Liver (tissue), 9 donors: Measurements from ENCODE around the gene MBD4. TPM values are rescaled to one million over a fixed set of nuclear protein-coding genes. Genes with fewer than 3 reads are reported as not detected.
A peak's percentile ranks its signal among the peaks of the same experiment; 100 is the strongest.

Experiments used
- DNase-seq: peaks from one replicate; pipeline ENCODE4 v3.0.0-alpha.2; 2017; ENCODE audit warnings: low spot score
- H3K27ac ChIP-seq, 2 donors: one replicate each; pipeline ENCODE4 v1.7.0; 2013; ENCODE audit warnings: inconsistent platforms in 2 of 2, low read length in 2 of 2, control low read depth in 1 of 2, low read depth in 1 of 2, mild to moderate bottlenecking in 1 of 2
- H3K27me3 ChIP-seq, 4 donors: one replicate each; pipeline versions ENCODE4 v1.6.1 to v1.7.0; 2013; ENCODE audit warnings: low read length in 3 of 4, inconsistent platforms in 1 of 4, mild to moderate bottlenecking in 1 of 4, moderate library complexity in 1 of 4; ENCODE audit not compliant: control insufficient read depth in 4 of 4, insufficient read depth in 4 of 4
- H3K36me3 ChIP-seq, 4 donors: one replicate each; pipeline versions ENCODE4 v1.6.1 to v1.7.0; 2013; ENCODE audit warnings: low read length in 3 of 4, mild to moderate bottlenecking in 3 of 4, low read depth in 1 of 4, moderate library complexity in 1 of 4; ENCODE audit not compliant: control insufficient read depth in 4 of 4, insufficient read depth in 3 of 4
- H3K4me1 ChIP-seq, 4 donors: one replicate each; pipeline versions ENCODE4 v1.6.1 to v1.7.0; 2013; ENCODE audit warnings: low read length in 3 of 4, mild to moderate bottlenecking in 3 of 4, moderate library complexity in 1 of 4; ENCODE audit not compliant: control insufficient read depth in 4 of 4, insufficient read depth in 4 of 4
- H3K4me3 ChIP-seq, 3 donors: one replicate each; pipeline versions ENCODE4 v1.6.1 to v1.7.0; 2013; ENCODE audit warnings: low read length in 3 of 3, control low read depth in 1 of 3, low read depth in 1 of 3, mild to moderate bottlenecking in 1 of 3
- H3K9ac ChIP-seq, 2 donors: one replicate each; pipeline ENCODE4 v1.7.0; 2013; ENCODE audit warnings: low read length in 2 of 2, mild to moderate bottlenecking in 2 of 2, moderate library complexity in 2 of 2, control low read depth in 1 of 2, low read depth in 1 of 2
- H3K9me3 ChIP-seq, 4 donors: one replicate each; pipeline versions ENCODE4 v1.6.1 to v1.7.0; 2013; ENCODE audit warnings: low read length in 3 of 4; ENCODE audit not compliant: control insufficient read depth in 4 of 4
- ATF3 ChIP-seq: IDR thresholded peaks from 2 replicates; pipeline ENCODE4 v1.6.1; 2016; ENCODE audit warnings: antibody characterized with exemption
- CTCF ChIP-seq: fragments of 150-350 bp; IDR thresholded peaks from 2 replicates; pipeline ENCODE4 v1.5.1; 2017; ENCODE audit warnings: improper control_type of control experiment, low read depth, low read length; ENCODE audit not compliant: missing input control
- FOXA1 ChIP-seq: IDR thresholded peaks from 2 replicates; pipeline ENCODE4 v1.6.1; 2016; ENCODE audit warnings: antibody characterized with exemption
- FOXA2 ChIP-seq: IDR thresholded peaks from 2 replicates; pipeline ENCODE4 v1.6.1; 2016; ENCODE audit warnings: antibody characterized with exemption
- GABPA ChIP-seq, 2 donors: IDR thresholded peaks in 1 of 2; conservative IDR thresholded peaks in 1 of 2; 2 replicates each; pipeline ENCODE4 v1.6.1; 2016; ENCODE audit warnings: antibody characterized with exemption in 2 of 2, mild to moderate bottlenecking in 1 of 2, moderate library complexity in 1 of 2
- HNF4A ChIP-seq, 2 donors: conservative IDR thresholded peaks; 2 replicates each; pipeline ENCODE4 v1.6.1; 2016; ENCODE audit warnings: antibody characterized with exemption in 2 of 2, mild to moderate bottlenecking in 2 of 2
- HNF4G ChIP-seq: IDR thresholded peaks from 2 replicates; pipeline ENCODE4 v1.6.1; 2016; ENCODE audit warnings: antibody characterized with exemption
- MAX ChIP-seq: IDR thresholded peaks from 2 replicates; pipeline ENCODE4 v1.6.1; 2016; ENCODE audit warnings: antibody characterized with exemption
- NR2F2 ChIP-seq: IDR thresholded peaks from 2 replicates; pipeline ENCODE4 v1.6.1; 2016; ENCODE audit warnings: antibody characterized with exemption
- RAD21 ChIP-seq, 2 donors: IDR thresholded peaks; 2 replicates each; pipeline ENCODE4 v1.6.1; 2016; ENCODE audit warnings: antibody characterized with exemption in 2 of 2, mild to moderate bottlenecking in 2 of 2
- RXRA ChIP-seq, 2 donors: IDR thresholded peaks; 2 replicates each; pipeline ENCODE4 v1.6.1; 2017 to 2018; ENCODE audit warnings: antibody characterized with exemption in 2 of 2, mild to moderate bottlenecking in 1 of 2
- SP1 ChIP-seq: IDR thresholded peaks from 2 replicates; pipeline ENCODE4 v1.6.1; 2018; ENCODE audit warnings: antibody characterized with exemption, mild to moderate bottlenecking
- TAF1 ChIP-seq: conservative IDR thresholded peaks from 2 replicates; pipeline ENCODE4 v1.6.1; 2016; ENCODE audit warnings: antibody characterized with exemption, mild to moderate bottlenecking
- YY1 ChIP-seq: IDR thresholded peaks from 2 replicates; pipeline ENCODE4 v1.6.1; 2016; ENCODE audit warnings: antibody characterized with exemption, mild to moderate bottlenecking
- ZBTB33 ChIP-seq: IDR thresholded peaks from 2 replicates; pipeline ENCODE4 v1.6.1; 2016; ENCODE audit warnings: antibody characterized with exemption
- WGBS: extraction: QIAGEN DNeasy Blood & Tissue Kit; methylation state at CpG from one replicate; pipeline ENCODE4 v1.1.7; 2013; 5-methylcytosine and 5-hydroxymethylcytosine counted together
- polyA plus RNA-seq, 2 donors: library from polyadenylated mRNA; stranded (reverse) in 1 of 2; unstranded in 1 of 2; fragments of 200-250 nt in 1 of 2; fragments of >200 nt in 1 of 2; fragmentation: Nextera tagmentation in 1 of 2; extraction: Ambion mirVana in 1 of 2; gene quantifications; one replicate each; pipeline versions ENCODE4 v1.2.1 to v1.2.3, GENCODE V29; 2013 to 2015
- total RNA-seq, 2 donors: library from RNA; depleted of rRNA; stranded (reverse); fragments of >200 nt; gene quantifications; one replicate each; pipeline ENCODE4 v1.2.3, GENCODE V29; 2014
- donor health status: healthy.
- donor health status: healthy.
- donor health status: healthy.
- donor health status: healthy.
- donor health status: healthy.

Gene MBD4
- total and polyA plus RNA-seq, 4 donors: 16.9 to 24.8 (median 17.2) TPM

GRCh38 chr3:129470861-129471260 is 31.1 kb upstream of the MBD4 start:
- H3K27ac ChIP-seq: no peak overlapping the region
- no peaks in the 10 kb centered on the region for H3K36me3 ChIP-seq
- TF ChIP-seq FOXA2: no peak
- TF ChIP-seq ATF3: no peak
- TF ChIP-seq SP1: no peak
- no peak for TF ChIP-seq RXRA (IDR thresholded peaks at IDR 0.05)
- no peak for TF ChIP-seq CTCF
- no peak for TF ChIP-seq TAF1
- no peak for TF ChIP-seq GABPA (IDR thresholded peaks at IDR 0.05 in 1 of 2, conservative IDR thresholded peaks at IDR 0.05 in 1 of 2)
- no peak for TF ChIP-seq HNF4G
- TF ChIP-seq FOXA1: no peak
- TF ChIP-seq RAD21 (IDR thresholded peaks at IDR 0.05): no peak
- no peak for TF ChIP-seq MAX
- TF ChIP-seq YY1: no peak
- TF ChIP-seq ZBTB33: no peak
- no peak for TF ChIP-seq NR2F2
- H3K4me1 ChIP-seq: peaks cover 11 to 42% (median 31%) of the 10 kb centered on the region in 4 donors
- 98% methylated on average over 2 of the region's 2 CpGs for WGBS
- H3K4me3 ChIP-seq: no peak overlapping the region
- no peaks in the 10 kb centered on the region for H3K27me3 ChIP-seq
- no peaks in the 10 kb centered on the region for H3K9me3 ChIP-seq
- no peak overlapping the region for H3K9ac ChIP-seq
- no peak for DNase-seq

GRCh38 chr3:129469026-129469425 is 29.3 kb upstream of the MBD4 start:
- H3K27me3 ChIP-seq: no peaks in the 10 kb centered on the region
- peaks cover 11 to 42% (median 30%) of the 10 kb centered on the region in 4 donors for H3K4me1 ChIP-seq
- H3K27ac ChIP-seq: no peak overlapping the region
- H3K9ac ChIP-seq: no peak overlapping the region
- peak; percentile 95 for TF ChIP-seq NR2F2
- TF ChIP-seq RXRA (IDR thresholded peaks at IDR 0.05): peak in 1 of 2 donors; percentile 56
- peak in 1 of 2 donors; percentile 21 for TF ChIP-seq HNF4A (conservative IDR thresholded peaks at IDR 0.05)
- TF ChIP-seq MAX: no peak
- peak; percentile 27 for TF ChIP-seq YY1
- peak; percentile 35 for TF ChIP-seq SP1
- TF ChIP-seq FOXA1: no peak
- no peak overlapping the region for H3K4me3 ChIP-seq
- H3K9me3 ChIP-seq: no peaks in the 10 kb centered on the region
- WGBS: 22% methylated on average over 2 of the region's 2 CpGs
- no peaks in the 10 kb centered on the region for H3K36me3 ChIP-seq
- no peak for DNase-seq
